Measurements from ENCODE around the gene SAG.

GRCh38 chr2:233358947-233359346 is 51.3 kb downstream of the SAG start:
- no peak for TF ChIP-seq MAX (IDR thresholded peaks at IDR 0.05; ENCODE audit: low read depth, low read length)
- TF ChIP-seq ETV6 (conservative IDR thresholded peaks at IDR 0.05 in 1 of 2, IDR thresholded peaks at IDR 0.05 in 1 of 2; ENCODE audit: borderline replicate concordance in 1 of 2, low read depth in 1 of 2) = no peak
- no peak for TF ChIP-seq RELB (IDR thresholded peaks at IDR 0.05; ENCODE audit: low read depth)
- TF ChIP-seq ZBTB4 (CRISPR knock-in tag; IDR thresholded peaks at IDR 0.05) = no peak
- TF ChIP-seq MXI1 (IDR thresholded peaks at IDR 0.05; ENCODE audit: low read depth, low read length) = no peak
- TF ChIP-seq POLR2AphosphoS5 (IDR thresholded peaks at IDR 0.05; ENCODE audit: low read length) = no peak
- TF ChIP-seq CHD1 (IDR thresholded peaks at IDR 0.05; ENCODE audit: low read depth, low read length) = no peak
- no peak for TF ChIP-seq RUNX3 (IDR thresholded peaks at IDR 0.05; ENCODE audit: low read length)
- no peak for TF ChIP-seq GABPA (IDR thresholded peaks at IDR 0.05; ENCODE audit: low read depth)
- TF ChIP-seq YY1 (IDR thresholded peaks at IDR 0.05; ENCODE audit: low read depth, low read length) = no peak
- no peak for TF ChIP-seq FOS (IDR thresholded peaks at IDR 0.05; ENCODE audit: borderline replicate concordance, extremely low read depth, insufficient read length)
- no peak for TF ChIP-seq CTCF (IDR thresholded peaks at IDR 0.05 in 2 of 3, conservative IDR thresholded peaks at IDR 0.05 in 1 of 3; ENCODE audit: control insufficient read depth in 2 of 3, extremely low read depth in 1 of 3, insufficient read depth in 1 of 3, low read depth in 3 of 3, low read length in 3 of 3)
- no peak for TF ChIP-seq BCL11A (IDR thresholded peaks at IDR 0.05; ENCODE audit: low read depth, low read length)
